ENCODE data around the gene LAMA3. TPM values are rescaled to one million over a fixed set of nuclear protein-coding genes. Genes with fewer than 3 reads are reported as not detected.

Gene LAMA3
- total RNA-seq, 1 experiment from 2014 or later = 5.6 TPM

DNA sequence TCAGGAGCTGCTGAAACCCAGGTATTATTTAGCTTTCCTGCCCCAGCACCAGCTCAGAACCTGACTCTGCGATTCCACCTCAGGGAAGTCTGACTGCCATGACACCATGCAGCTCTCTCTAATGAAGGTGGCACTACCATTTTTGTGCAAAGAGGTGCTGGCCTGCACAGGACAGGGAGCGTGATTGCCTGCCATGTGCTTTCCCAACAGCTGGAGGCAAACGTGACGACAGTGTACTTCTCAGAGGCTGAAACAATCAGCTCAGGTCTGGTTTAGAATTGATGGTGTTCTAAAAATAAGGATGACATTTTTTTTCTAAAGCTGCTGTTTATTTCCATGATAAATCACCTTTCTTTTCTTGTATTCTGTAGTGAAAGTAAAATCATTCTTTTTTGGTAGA lies 250.1 kb downstream of the LAMA3 start:
- intact Hi-C loops (cut with micrococcal nuclease) = no loop called here

More for the DNA sequence above, 250.1 kb downstream of the LAMA3 start:
- Histone ChIP-seq H3K4me2 (ENCODE audit: low read length) (no peak overlapping the region), H3K4me1 (ENCODE audit: control insufficient read depth in 1 of 2, insufficient read depth in 2 of 2, low read length in 2 of 2) (no peaks in the 10 kb centered on the region), H3K27me3 (ENCODE audit: insufficient read depth, low read length) (no peaks in the 10 kb centered on the region), H2AFZ (ENCODE audit: low read depth, low read length, poor library complexity, severe bottlenecking) (no peak overlapping the region), H3K9me3 (ENCODE audit: control insufficient read depth in 1 of 2, insufficient read depth in 1 of 2, low read depth in 1 of 2, low read length in 2 of 2) (no peaks in the 10 kb centered on the region), H3K9ac (ENCODE audit: low read length) (no peak overlapping the region), H3K27ac (ENCODE audit: low read depth, low read length) (no peak overlapping the region), H3K9me2 (ENCODE audit: insufficient read depth) (no peaks in the 10 kb centered on the region), H4K20me1 (ENCODE audit: insufficient read depth) (no peaks in the 10 kb centered on the region), H3K79me2 (ENCODE audit: insufficient read depth, low read length) (no peaks in the 10 kb centered on the region), H3K36me3 (ENCODE audit: control insufficient read depth in 1 of 2, insufficient read depth in 2 of 2, low read length in 2 of 2) (no peaks in the 10 kb centered on the region), H3K4me3 (replicated peaks in 1 of 2; ENCODE audit: low read depth in 1 of 2, low read length in 2 of 2) (no peak overlapping the region)
- no peak for TF ChIP-seq RAD21 (IDR thresholded peaks at IDR 0.05; ENCODE audit: low read depth)
- TF ChIP-seq REST (IDR thresholded peaks at IDR 0.05; ENCODE audit: low read depth) = no peak
- TF ChIP-seq POLR2AphosphoS5 (IDR thresholded peaks at IDR 0.05; ENCODE audit: low read depth, low read length) = no peak
- no peak for TF ChIP-seq CEBPB (IDR thresholded peaks at IDR 0.05; ENCODE audit: low read depth)
- no peak for TF ChIP-seq CTCF (IDR thresholded peaks at IDR 0.05 in 2 of 3, conservative IDR thresholded peaks at IDR 0.05 in 1 of 3; ENCODE audit: borderline replicate concordance in 1 of 3, insufficient read depth in 1 of 3, low read depth in 2 of 3, low read length in 2 of 3)
- no peak for TF ChIP-seq TCF7L2 (IDR thresholded peaks at IDR 0.05; ENCODE audit: borderline replicate concordance, extremely low read depth, insufficient read depth, insufficient read length)
- TF ChIP-seq ZNF274 (IDR thresholded peaks at IDR 0.05; ENCODE audit: low read depth, low read length) = no peak
- TF ChIP-seq EZH2 (IDR thresholded peaks at IDR 0.05) = no peak
- no peak for TF ChIP-seq ELF1 (IDR thresholded peaks at IDR 0.05; ENCODE audit: borderline replicate concordance, low read depth)
- TF ChIP-seq EGR1 (IDR thresholded peaks at IDR 0.05; ENCODE audit: low read depth) = no peak
- TF ChIP-seq JUND (IDR thresholded peaks at IDR 0.05) = no peak
- TF ChIP-seq ZBTB33 (IDR thresholded peaks at IDR 0.05; ENCODE audit: extremely low read depth, insufficient replicate concordance, low read length) = no peak
- no peak for TF ChIP-seq EZH2phosphoT487 (IDR thresholded peaks at IDR 0.05; ENCODE audit: borderline replicate concordance)
- TF ChIP-seq SP1 (IDR thresholded peaks at IDR 0.05; ENCODE audit: low read depth) = no peak
- no peak for TF ChIP-seq CBX3 (IDR thresholded peaks at IDR 0.05; ENCODE audit: low read depth)
- TF ChIP-seq FOSL1 (IDR thresholded peaks at IDR 0.05; ENCODE audit: low read depth) = no peak
- TF ChIP-seq SIN3A (IDR thresholded peaks at IDR 0.05; ENCODE audit: low read depth) = no peak
- TF ChIP-seq, protein P1, sequence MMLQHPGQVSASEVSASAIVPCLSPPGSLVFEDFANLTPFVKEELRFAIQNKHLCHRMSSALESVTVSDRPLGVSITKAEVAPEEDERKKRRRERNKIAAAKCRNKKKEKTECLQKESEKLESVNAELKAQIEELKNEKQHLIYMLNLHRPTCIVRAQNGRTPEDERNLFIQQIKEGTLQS (IDR thresholded peaks at IDR 0.05) = no peak
- TF ChIP-seq MAX (IDR thresholded peaks at IDR 0.05) = no peak
- BruUV-seq (replicated peaks) = no TSS peak
- ATAC-seq (no peak), DNase-seq (ENCODE audit: low read depth, low spot score) (no peak)
- ChIA-PET POLR2A (no interaction called here), CTCF (no interaction called here), RAD21 (ENCODE audit: low non-redundant PET in 1 of 2, low total read pairs in 2 of 2, uncharacterized antibody in 2 of 2, unreplicated experiment in 2 of 2) (no interaction called here)

Data from HCT116 (cell line).